Measurements from ENCODE around the gene CDR2L.
"Not testable (repeated sequence)": the region's sequence is repeated elsewhere in the genome, so short reads cannot be mapped to it uniquely, and the experiment has no call there.

Gene CDR2L

GRCh38 chr17:74982663-74983313 is 4.6 kb upstream of the CDR2L start:
- peak; percentile 54 for DNase-seq

- no peak for DNase-seq
Observed at GRCh38 chr17:74986206-74986576, 1.2 kb upstream of the CDR2L start.

- peak; percentile 37 for DNase-seq
Observed at GRCh38 chr17:74987909-74988711, 678 bp downstream of the CDR2L start.

GRCh38 chr17:74990581-74991105 is 3.2 kb downstream of the CDR2L start:
- DNase-seq, result no peak

GRCh38 chr17:74992223-74992622 is 4.8 kb downstream of the CDR2L start:
- DNase-seq, result no peak

GRCh38 chr17:74994440-74994839 is 7.0 kb downstream of the CDR2L start:
- no peak for DNase-seq

GRCh38 chr17:74995847-74996246 is 8.4 kb downstream of the CDR2L start:
- no peak for DNase-seq

GRCh38 chr17:74998783-74999182 is 11.4 kb downstream of the CDR2L start:
- no peak for DNase-seq

- DNase-seq, result no peak
Observed at GRCh38 chr17:74999523-74999922, 12.1 kb downstream of the CDR2L start.

GRCh38 chr17:75001915-75002843 is 14.7 kb downstream of the CDR2L start:
- no peak for DNase-seq

- DNase-seq, result no peak
Observed at GRCh38 chr17:75003070-75003956, 15.9 kb downstream of the CDR2L start.

- DNase-seq, result no peak
Observed at GRCh38 chr17:75003957-75004355, 16.5 kb downstream of the CDR2L start.

- no peak for DNase-seq
Observed at GRCh38 chr17:75004371-75004770, 16.9 kb downstream of the CDR2L start.

GRCh38 chr17:75005291-75005690 is 17.9 kb downstream of the CDR2L start:
- no peak for DNase-seq

GRCh38 chr17:75006084-75006483 is 18.7 kb downstream of the CDR2L start:
- DNase-seq, result not testable (repeated sequence)

- no peak for DNase-seq
Observed at GRCh38 chr17:75006653-75007052, 19.2 kb downstream of the CDR2L start.

- no peak for DNase-seq
Observed at GRCh38 chr17:75008373-75008772, 20.9 kb downstream of the CDR2L start.

GRCh38 chr17:75009139-75009724 is 21.8 kb downstream of the CDR2L start:
- DNase-seq, result peak; percentile 13

GRCh38 chr17:75010683-75011400 is 23.4 kb downstream of the CDR2L start:
- DNase-seq, result peak; percentile 63

GRCh38 chr17:75011401-75012095 is 24.1 kb downstream of the CDR2L start:
- DNase-seq, result peak; percentile 34

GRCh38 chr17:75012096-75012345 is 24.6 kb downstream of the CDR2L start:
- DNase-seq, result no peak
